GM23248 (cell line): ENCODE results near the gene SEPSECS. TPM values are rescaled to one million over a fixed set of nuclear protein-coding genes. Genes with fewer than 3 reads are reported as not detected.
A peak's percentile ranks its signal among the peaks of the same experiment; 100 is the strongest.

Source experiments
- DNase-seq: peaks from one replicate; pipeline ENCODE4 v3.0.0-alpha.2; 2015
- H2AFZ ChIP-seq: fragments of 200-600 bp; sonication (generic); 2 replicates; pipeline ENCODE4 v1.6.1; 2016; ENCODE audit warnings: antibody characterized with exemption
- H3F3A ChIP-seq: fragments of 200-600 bp; sonication (generic); 2 replicates; pipeline ENCODE4 v1.6.1; 2016; ENCODE audit warnings: mild to moderate bottlenecking, antibody characterized with exemption, mixed run types; ENCODE audit not compliant: insufficient read depth
- H3K27ac ChIP-seq: fragments of 200-600 bp; sonication (generic); 2 replicates; pipeline ENCODE4 v1.5.1; 2016; ENCODE audit warnings: mild to moderate bottlenecking
- H3K27me3 ChIP-seq: fragments of 200-600 bp; sonication (generic); replicated peaks from 2 replicates; pipeline ENCODE4 v1.6.1; 2016; ENCODE audit warnings: mild to moderate bottlenecking; ENCODE audit not compliant: insufficient read depth
- H3K36me3 ChIP-seq: fragments of 200-600 bp; sonication (generic); 2 replicates; pipeline ENCODE4 v1.6.1; 2016; ENCODE audit warnings: low read depth, mild to moderate bottlenecking
- H3K4me1 ChIP-seq: fragments of 200-600 bp; sonication (generic); 2 replicates; pipeline ENCODE4 v1.6.1; 2016; ENCODE audit warnings: mild to moderate bottlenecking; ENCODE audit not compliant: insufficient read depth
- H3K4me2 ChIP-seq: fragments of 200-600 bp; sonication (generic); one replicate; pipeline ENCODE4 v1.6.1; 2016; ENCODE audit warnings: mild to moderate bottlenecking; ENCODE audit not compliant: unreplicated experiment
- H3K4me3 ChIP-seq: fragments of 200-600 bp; sonication (generic); 2 replicates; pipeline ENCODE4 v1.5.1; 2016; ENCODE audit warnings: mild to moderate bottlenecking
- H3K79me2 ChIP-seq: fragments of 200-600 bp; sonication (generic); 2 replicates; pipeline ENCODE4 v1.6.1; 2016; ENCODE audit warnings: mild to moderate bottlenecking; ENCODE audit not compliant: insufficient read depth
- H3K9ac ChIP-seq: fragments of 200-600 bp; sonication (generic); 2 replicates; pipeline ENCODE4 v1.6.1; 2016; ENCODE audit warnings: mild to moderate bottlenecking
- H3K9me2 ChIP-seq: fragments of 200-600 bp; sonication (generic); 2 replicates; pipeline ENCODE4 v1.6.1; 2016; ENCODE audit warnings: mixed run types, mild to moderate bottlenecking, moderate library complexity; ENCODE audit not compliant: insufficient read depth
- H3K9me3 ChIP-seq: fragments of 200-600 bp; sonication (generic); one replicate; pipeline ENCODE4 v1.6.1; 2017; ENCODE audit warnings: low read depth
- H4K20me1 ChIP-seq: fragments of 200-600 bp; sonication (generic); 2 replicates; pipeline ENCODE4 v1.6.0; 2016; ENCODE audit not compliant: insufficient read depth
- EZH2 ChIP-seq: fragments of 200-600 bp; sonication (generic); IDR thresholded peaks from 2 replicates; pipeline ENCODE4 v1.6.1; 2018; ENCODE audit warnings: antibody characterized with exemption, mild to moderate bottlenecking; ENCODE audit not compliant: insufficient read depth, poor library complexity, severe bottlenecking
- EZH2phosphoT487 ChIP-seq: fragments of 200-600 bp; sonication (generic); IDR thresholded peaks from 2 replicates; pipeline ENCODE4 v1.6.1; 2018; ENCODE audit warnings: antibody characterized with exemption, moderate library complexity, mild to moderate bottlenecking, low read depth; ENCODE audit not compliant: insufficient read depth
- WGBS, 2 experiments: methylation state at CpG; one replicate each; pipeline ENCODE4 v1.1.6; 2015 to 2017; ENCODE audit warnings: low lambda C conversion rate in 2 of 2, low coverage in 1 of 2; ENCODE audit errors: missing lambda C conversion rate in 2 of 2; 5-methylcytosine and 5-hydroxymethylcytosine counted together
- in situ Hi-C: fragments of 300-500 bp; cut with MboI; formaldehyde crosslinking; loops from 2 replicates; pipeline ENCODE4 v1.15.0; 2020
- polyA plus RNA-seq: library from polyadenylated mRNA; unstranded; fragments of >200 nt; fragmentation: Nextera tagmentation; extraction: Ambion mirVana; gene quantifications from 2 replicates; pipeline ENCODE4 v1.2.1, GENCODE V29; 2016
- total RNA-seq: library from RNA; depleted of rRNA; stranded (reverse); fragments of >200 nt; shearing (Covaris generic); gene quantifications from 2 replicates; pipeline ENCODE4 v1.2.3, GENCODE V29; 2014

SEPSECS gene
- total and polyA plus RNA-seq, 2 experiments from 2014 or later: 4.9 TPM

GRCh38 chr4:25129917-25130316, 30.3 kb downstream of the SEPSECS start:
- Histone ChIP-seq H4K20me1 (no peaks in the 10 kb centered on the region), H3K9me3 (no peaks in the 10 kb centered on the region), H3K4me2 (no peak overlapping the region), H3K27ac (no peak overlapping the region), H3K9me2 (no peaks in the 10 kb centered on the region), H3K4me3 (no peak overlapping the region), H3F3A (no peaks in the 10 kb centered on the region), H3K9ac (no peak overlapping the region), H3K36me3 (0 out of 2 replicates have a peak, but pooled peaks cover 4% of the 10 kb centered on the region), H3K4me1 (peaks cover 6% of the 10 kb centered on the region; the same call in 1 of the 2 replicates), H3K79me2 (no peaks in the 10 kb centered on the region), H2AFZ (no peak overlapping the region), H3K27me3 (no peaks in the 10 kb centered on the region)
- in situ Hi-C loops: no loop called here
- no peak for DNase-seq
- WGBS, 2 experiments: 94 to 100% methylated on average over 1 of the region's 1 CpG
- TF ChIP-seq EZH2 (no peak), EZH2phosphoT487 (no peak)

- no peak for TF ChIP-seq EZH2
- in situ Hi-C loops: no loop called here
- Histone ChIP-seq H3K27ac (no peak overlapping the region), H3F3A (no peaks in the 10 kb centered on the region), H3K36me3 (no peaks in the 10 kb centered on the region), H3K9ac (no peak overlapping the region), H3K9me3 (no peaks in the 10 kb centered on the region), H3K4me3 (no peak overlapping the region), H3K27me3 (no peaks in the 10 kb centered on the region), H2AFZ (no peak overlapping the region), H3K4me1 (peaks cover 6% of the 10 kb centered on the region; the same call in 1 of the 2 replicates), H3K4me2 (no peak overlapping the region), H3K9me2 (no peaks in the 10 kb centered on the region), H4K20me1 (no peaks in the 10 kb centered on the region), H3K79me2 (no peaks in the 10 kb centered on the region)
- DNase-seq: peak; percentile 43
These were observed 31.6 kb downstream of the SEPSECS start for GRCh38 chr4:25128671-25129070.

GRCh38 chr4:25123236-25123635, 37.0 kb downstream of the SEPSECS start:
- Histone ChIP-seq H3F3A (no peaks in the 10 kb centered on the region), H2AFZ (no peak overlapping the region), H3K9me3 (no peaks in the 10 kb centered on the region), H3K9me2 (no peaks in the 10 kb centered on the region), H3K79me2 (no peaks in the 10 kb centered on the region), H3K9ac (no peak overlapping the region), H3K4me2 (no peak overlapping the region), H3K27ac (no peak overlapping the region), H3K27me3 (no peaks in the 10 kb centered on the region), H3K4me3 (no peak overlapping the region), H3K4me1 (no peaks in the 10 kb centered on the region), H4K20me1 (no peaks in the 10 kb centered on the region), H3K36me3 (no peaks in the 10 kb centered on the region)
- 94 to 96% methylated on average over 3 of the region's 3 CpGs for WGBS, 2 experiments
- in situ Hi-C loops: no loop called here
- no peak for DNase-seq
- TF ChIP-seq EZH2phosphoT487: no peak
- TF ChIP-seq EZH2: no peak

DNA sequence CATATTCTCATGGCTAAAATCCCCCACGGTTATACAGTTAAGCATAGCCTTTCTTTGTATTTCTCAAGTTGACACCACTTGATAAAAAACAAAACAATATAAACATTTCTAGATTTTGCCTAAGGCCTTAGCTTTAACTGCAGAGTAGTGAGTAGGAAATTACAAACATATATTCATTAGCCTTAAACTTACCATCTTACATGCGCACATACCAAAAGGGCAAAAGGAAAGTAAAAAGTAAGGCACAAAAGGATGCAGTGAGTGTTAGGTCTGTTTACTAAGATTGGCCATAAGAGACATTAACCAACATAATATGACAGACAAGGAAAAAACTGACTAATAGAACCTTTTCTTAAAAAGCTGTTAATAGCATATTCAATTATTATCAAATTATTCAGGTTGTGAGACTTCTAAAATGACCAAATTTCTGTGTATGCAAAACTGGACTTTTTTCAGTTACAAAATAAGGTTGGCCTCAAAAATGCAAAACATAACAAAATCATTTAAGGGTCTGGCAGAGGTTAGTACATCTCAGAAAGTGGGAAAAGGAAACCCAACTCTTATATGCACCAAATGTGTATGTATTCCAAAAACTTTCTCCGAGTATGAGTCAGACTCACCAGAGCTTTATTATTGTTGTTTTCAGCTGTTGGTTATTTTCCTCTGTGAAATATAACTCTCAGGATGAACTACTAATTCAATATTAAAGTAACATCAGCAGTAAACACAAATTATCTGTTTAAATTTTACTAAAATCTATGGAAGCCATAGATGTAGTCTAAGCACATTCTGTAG, 39.9 kb downstream of the SEPSECS start:
- Histone ChIP-seq H3F3A (no peaks in the 10 kb centered on the region), H3K27ac (no peak overlapping the region), H4K20me1 (no peaks in the 10 kb centered on the region), H3K4me1 (no peaks in the 10 kb centered on the region), H3K9me2 (no peaks in the 10 kb centered on the region), H2AFZ (no peak overlapping the region), H3K9me3 (no peaks in the 10 kb centered on the region), H3K4me2 (no peak overlapping the region), H3K27me3 (no peaks in the 10 kb centered on the region), H3K36me3 (no peaks in the 10 kb centered on the region), H3K9ac (no peak overlapping the region), H3K79me2 (no peaks in the 10 kb centered on the region), H3K4me3 (no peak overlapping the region)
- WGBS, 2 experiments: 53 to 55% methylated on average over 3 of the region's 3 CpGs
- no peak for TF ChIP-seq EZH2
- no peak for TF ChIP-seq EZH2phosphoT487
- no peak for DNase-seq
- in situ Hi-C loops: no loop called here
